Loucy (cell line): ENCODE data around the gene DBNDD1.

Source experiments
- CTCF ChIP-seq: fragments of 200-600 bp; sonication (generic); conservative IDR thresholded peaks from 2 replicates; pipeline ENCODE4 v1.5.1; 2014; ENCODE audit warnings: mild to moderate bottlenecking, antibody characterized with exemption, low read length
- EZH2phosphoT487 ChIP-seq: fragments of 200-600 bp; IDR thresholded peaks from 2 replicates; pipeline ENCODE4 v1.6.1; 2018; ENCODE audit warnings: antibody characterized with exemption, mild to moderate bottlenecking, moderate library complexity, borderline replicate concordance

DNA sequence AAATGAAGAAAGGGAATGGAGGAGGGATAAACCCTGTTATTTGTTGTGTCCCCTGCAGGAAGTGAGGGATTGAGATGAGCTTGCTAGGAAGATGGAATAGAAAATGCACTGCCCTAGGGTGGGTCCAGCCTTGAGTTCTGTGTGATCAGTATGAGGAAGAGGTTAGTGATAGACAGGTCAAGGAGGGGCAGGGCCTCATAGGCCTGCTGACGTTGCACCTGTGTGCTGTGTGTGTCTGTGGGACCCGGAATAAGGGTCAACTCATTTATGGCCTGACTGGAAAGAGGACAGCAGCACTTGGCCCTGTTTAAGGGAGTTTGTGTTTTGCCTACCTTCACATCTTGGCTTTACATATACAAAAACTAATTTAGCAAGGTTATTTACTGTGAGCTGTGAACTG lies 44.4 kb downstream of the DBNDD1 start:
- TF ChIP-seq CTCF (no peak), EZH2phosphoT487 (no peak)
